PFSK-1 (cell line): ENCODE data around the gene PPP1R15B.

Experiments
- FOXP2 ChIP-seq: optimal IDR thresholded peaks from 2 replicates; pipeline ENCODE3; 2011; ENCODE audit warnings: borderline replicate concordance, control low read depth, inconsistent platforms; ENCODE audit not compliant: insufficient read depth; ENCODE audit errors: extremely low read length, extremely low read depth
- POLR2AphosphoS5 ChIP-seq: IDR thresholded peaks from 2 replicates; pipeline ENCODE4 v1.6.1; 2012; ENCODE audit warnings: low read depth, mild to moderate bottlenecking, control low read depth, low read length, moderate library complexity
- SIN3A ChIP-seq: IDR thresholded peaks from 2 replicates; pipeline ENCODE4 v1.6.1; 2012; ENCODE audit warnings: mild to moderate bottlenecking, low read length, moderate library complexity, borderline replicate concordance; ENCODE audit not compliant: insufficient read depth
- TAF1 ChIP-seq: IDR thresholded peaks from 2 replicates; pipeline ENCODE4 v1.6.1; 2012; ENCODE audit warnings: low read length, control low read depth, borderline replicate concordance; ENCODE audit not compliant: insufficient read depth
- TF ChIP-seq, protein P1 (sequence below), 2 experiments: IDR thresholded peaks; 2 replicates each; pipeline versions ENCODE4 v1.6.1 to v1.8.0; 2011 to 2012; ENCODE audit warnings: low read depth in 2 of 2, low read length in 2 of 2, control low read depth in 1 of 2, inconsistent platforms in 1 of 2, mild to moderate bottlenecking in 1 of 2, moderate library complexity in 1 of 2; ENCODE audit not compliant: insufficient read depth in 1 of 2

The PPP1R15B gene

DNA sequence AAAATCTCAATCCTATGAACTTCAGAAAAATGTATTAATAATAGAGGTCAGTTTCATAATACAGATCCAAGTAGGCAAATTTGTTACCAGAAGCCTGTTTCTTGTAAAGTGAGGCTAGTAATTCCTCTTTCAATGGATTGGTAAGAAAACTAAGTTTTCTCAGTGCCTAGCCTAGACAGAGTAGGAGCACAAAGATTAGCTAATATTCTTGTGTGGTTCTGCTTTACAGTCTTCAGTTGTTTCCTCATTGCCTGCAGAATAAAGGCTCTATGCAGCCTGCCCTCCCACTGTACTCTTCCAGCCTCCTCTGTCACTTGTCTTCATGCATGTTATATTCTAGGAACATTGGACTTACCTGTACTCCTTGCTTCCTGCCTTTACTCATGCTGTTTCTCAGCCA is 2.4 kb upstream of the PPP1R15B start:
- TF ChIP-seq TAF1 = no peak
- no peak for TF ChIP-seq POLR2AphosphoS5
- TF ChIP-seq, protein P1, sequence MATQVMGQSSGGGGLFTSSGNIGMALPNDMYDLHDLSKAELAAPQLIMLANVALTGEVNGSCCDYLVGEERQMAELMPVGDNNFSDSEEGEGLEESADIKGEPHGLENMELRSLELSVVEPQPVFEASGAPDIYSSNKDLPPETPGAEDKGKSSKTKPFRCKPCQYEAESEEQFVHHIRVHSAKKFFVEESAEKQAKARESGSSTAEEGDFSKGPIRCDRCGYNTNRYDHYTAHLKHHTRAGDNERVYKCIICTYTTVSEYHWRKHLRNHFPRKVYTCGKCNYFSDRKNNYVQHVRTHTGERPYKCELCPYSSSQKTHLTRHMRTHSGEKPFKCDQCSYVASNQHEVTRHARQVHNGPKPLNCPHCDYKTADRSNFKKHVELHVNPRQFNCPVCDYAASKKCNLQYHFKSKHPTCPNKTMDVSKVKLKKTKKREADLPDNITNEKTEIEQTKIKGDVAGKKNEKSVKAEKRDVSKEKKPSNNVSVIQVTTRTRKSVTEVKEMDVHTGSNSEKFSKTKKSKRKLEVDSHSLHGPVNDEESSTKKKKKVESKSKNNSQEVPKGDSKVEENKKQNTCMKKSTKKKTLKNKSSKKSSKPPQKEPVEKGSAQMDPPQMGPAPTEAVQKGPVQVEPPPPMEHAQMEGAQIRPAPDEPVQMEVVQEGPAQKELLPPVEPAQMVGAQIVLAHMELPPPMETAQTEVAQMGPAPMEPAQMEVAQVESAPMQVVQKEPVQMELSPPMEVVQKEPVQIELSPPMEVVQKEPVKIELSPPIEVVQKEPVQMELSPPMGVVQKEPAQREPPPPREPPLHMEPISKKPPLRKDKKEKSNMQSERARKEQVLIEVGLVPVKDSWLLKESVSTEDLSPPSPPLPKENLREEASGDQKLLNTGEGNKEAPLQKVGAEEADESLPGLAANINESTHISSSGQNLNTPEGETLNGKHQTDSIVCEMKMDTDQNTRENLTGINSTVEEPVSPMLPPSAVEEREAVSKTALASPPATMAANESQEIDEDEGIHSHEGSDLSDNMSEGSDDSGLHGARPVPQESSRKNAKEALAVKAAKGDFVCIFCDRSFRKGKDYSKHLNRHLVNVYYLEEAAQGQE (IDR thresholded peaks at IDR 0.05; ENCODE audit: insufficient read depth in 1 of 2, low read depth in 2 of 2, low read length in 2 of 2) = no peak
- no peak for TF ChIP-seq SIN3A
- no peak for TF ChIP-seq FOXP2

DNA sequence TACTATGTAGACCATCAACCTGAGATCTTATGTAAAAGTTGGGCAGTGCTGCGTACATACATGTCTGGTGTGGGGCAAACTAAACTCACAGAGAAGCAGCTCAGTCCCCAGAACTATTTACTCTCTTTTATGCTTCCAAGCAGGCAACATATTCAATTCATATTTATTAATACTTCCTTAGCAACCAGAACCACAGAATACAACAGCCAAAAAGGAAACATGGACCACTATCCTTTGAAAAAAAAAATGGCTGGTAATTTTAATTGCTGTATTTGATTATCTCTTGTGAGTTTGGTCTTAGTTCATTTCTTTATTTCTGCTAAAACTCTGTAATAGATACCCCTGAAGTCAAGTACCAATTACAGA is 1.5 kb upstream of the PPP1R15B start:
- TF ChIP-seq FOXP2 = no peak
- TF ChIP-seq, protein P1 (IDR thresholded peaks at IDR 0.05; ENCODE audit: insufficient read depth in 1 of 2, low read depth in 2 of 2, low read length in 2 of 2) = no peak
- TF ChIP-seq TAF1 = no peak
- TF ChIP-seq SIN3A = no peak
- TF ChIP-seq POLR2AphosphoS5 = no peak

DNA sequence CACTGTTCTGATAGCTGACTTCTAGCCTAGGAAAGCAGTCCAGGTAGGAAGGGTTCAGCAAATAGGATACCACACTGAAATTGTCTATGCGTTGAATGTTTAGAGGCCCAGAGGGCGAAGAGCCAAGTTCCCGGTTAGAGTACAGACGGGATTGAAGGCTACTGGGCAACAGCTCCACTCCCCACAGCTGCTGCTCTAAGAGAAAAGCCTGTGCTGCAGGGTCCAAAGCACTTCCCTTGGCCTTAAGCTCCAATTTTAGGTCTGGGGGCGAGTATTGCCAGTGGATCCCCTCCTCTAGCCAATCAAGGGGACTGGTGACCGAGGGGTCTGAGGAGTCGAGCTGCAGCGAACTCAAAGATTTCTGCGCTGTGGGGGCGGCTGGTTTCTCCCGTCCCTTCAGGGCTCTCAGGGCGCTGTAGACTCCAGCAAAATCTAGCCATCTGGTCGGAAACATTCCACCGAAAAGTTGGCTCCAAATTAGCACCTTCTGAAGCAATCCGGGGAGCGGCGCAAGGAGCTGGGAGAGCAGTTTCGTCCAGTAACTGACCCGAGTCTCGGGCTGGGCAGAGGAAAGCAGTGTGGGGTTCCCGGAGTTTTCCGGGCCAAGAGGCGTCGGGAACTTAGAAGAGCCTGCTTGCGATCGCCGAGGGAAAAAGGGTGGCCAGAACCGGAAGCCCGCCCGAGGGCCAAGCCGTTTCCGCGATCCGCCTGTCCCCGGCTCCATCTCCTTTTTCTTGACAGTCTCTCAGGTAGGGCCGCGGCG is 748 bp downstream of the PPP1R15B start:
- peak; percentile 41; the same call in 1 of the 2 replicates for TF ChIP-seq SIN3A
- TF ChIP-seq POLR2AphosphoS5 = no peak

DNA sequence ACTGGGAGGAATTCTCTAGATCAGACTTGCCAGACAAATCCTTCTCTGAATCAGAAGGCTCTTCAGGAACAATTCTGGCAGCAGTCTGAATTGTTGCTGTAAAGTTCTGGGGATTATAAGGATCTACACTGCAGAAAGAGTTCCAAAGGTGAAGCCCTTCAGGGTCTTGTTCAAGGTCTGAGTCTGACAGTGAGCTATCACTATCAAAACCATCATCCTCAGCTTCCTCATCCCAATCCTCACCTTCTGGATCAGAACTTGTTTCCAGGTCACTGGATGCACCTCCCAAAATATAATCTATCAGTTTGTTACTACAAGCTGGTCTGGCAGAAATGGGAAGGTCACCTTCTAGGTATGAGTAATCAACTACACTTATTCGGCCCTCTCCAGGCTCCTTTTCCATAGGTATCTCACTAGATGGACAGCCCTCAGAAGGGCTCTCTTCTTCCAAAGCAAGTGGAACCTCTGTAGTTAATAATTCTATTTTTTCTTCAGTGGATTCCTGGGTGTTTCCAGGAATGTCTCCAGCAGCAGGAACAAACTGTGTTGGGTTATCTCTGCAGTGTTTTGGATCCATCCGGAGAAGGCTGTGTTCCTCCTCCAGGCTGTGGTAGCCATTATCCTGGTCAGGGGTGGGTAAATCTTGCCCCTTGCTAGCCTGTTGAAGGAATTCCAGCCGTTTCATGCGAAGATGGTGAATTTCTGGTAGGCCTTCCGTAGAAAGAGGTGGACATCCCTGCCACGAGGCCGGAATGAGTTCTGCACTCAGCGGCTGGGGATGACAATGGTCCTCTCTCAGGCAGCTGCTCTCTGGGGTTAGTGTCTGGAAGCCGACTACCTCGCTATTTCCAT is 1.6 kb downstream of the PPP1R15B start:
- TF ChIP-seq FOXP2 = no peak
- no peak for TF ChIP-seq SIN3A
- no peak for TF ChIP-seq POLR2AphosphoS5
- TF ChIP-seq, protein P1 (IDR thresholded peaks at IDR 0.05; ENCODE audit: insufficient read depth in 1 of 2, low read depth in 2 of 2, low read length in 2 of 2) = no peak
- no peak for TF ChIP-seq TAF1

DNA sequence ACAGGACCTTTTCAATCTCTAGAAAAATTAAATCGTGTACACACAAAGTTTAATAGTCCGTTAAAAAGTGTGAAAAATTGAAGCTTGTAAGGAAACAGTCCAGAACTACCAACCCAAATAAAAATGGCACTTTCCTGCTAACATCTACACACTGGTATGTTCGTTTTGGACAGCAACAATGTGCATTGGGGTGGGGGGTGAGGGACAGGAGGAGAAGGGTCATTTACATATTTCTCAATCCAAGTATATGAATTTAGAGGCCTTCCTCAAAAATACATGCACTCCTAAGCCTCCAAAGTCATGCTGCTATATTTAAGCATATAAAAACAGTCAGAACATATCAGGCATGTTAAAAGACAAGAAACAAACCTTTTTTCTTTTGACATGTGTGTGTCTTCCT is 2.5 kb downstream of the PPP1R15B start:
- TF ChIP-seq FOXP2 (no peak), TAF1 (no peak), SIN3A (peak; percentile 36; the same call in 1 of the 2 replicates), POLR2AphosphoS5 (no peak)
- TF ChIP-seq, protein P1 (IDR thresholded peaks at IDR 0.05; ENCODE audit: insufficient read depth in 1 of 2, low read depth in 2 of 2, low read length in 2 of 2) = peak in 1 of 2 experiments; percentile 80; a peak in 2 of 4 replicates
